Smooth muscle cell of trachea (primary cell): ENCODE results near the gene TRMT44. TPM values are rescaled to one million over a fixed set of nuclear protein-coding genes. Genes with fewer than 3 reads are reported as not detected.

Experiments
- total RNA-seq: library from RNA; depleted of rRNA; stranded (reverse); fragments of >200 nt; gene quantifications from 2 replicates; pipeline ENCODE4 v1.2.1, GENCODE V29; 2014

The TRMT44 gene
- 17.5 and 19.4 TPM in 2 replicates for total RNA-seq

DNA sequence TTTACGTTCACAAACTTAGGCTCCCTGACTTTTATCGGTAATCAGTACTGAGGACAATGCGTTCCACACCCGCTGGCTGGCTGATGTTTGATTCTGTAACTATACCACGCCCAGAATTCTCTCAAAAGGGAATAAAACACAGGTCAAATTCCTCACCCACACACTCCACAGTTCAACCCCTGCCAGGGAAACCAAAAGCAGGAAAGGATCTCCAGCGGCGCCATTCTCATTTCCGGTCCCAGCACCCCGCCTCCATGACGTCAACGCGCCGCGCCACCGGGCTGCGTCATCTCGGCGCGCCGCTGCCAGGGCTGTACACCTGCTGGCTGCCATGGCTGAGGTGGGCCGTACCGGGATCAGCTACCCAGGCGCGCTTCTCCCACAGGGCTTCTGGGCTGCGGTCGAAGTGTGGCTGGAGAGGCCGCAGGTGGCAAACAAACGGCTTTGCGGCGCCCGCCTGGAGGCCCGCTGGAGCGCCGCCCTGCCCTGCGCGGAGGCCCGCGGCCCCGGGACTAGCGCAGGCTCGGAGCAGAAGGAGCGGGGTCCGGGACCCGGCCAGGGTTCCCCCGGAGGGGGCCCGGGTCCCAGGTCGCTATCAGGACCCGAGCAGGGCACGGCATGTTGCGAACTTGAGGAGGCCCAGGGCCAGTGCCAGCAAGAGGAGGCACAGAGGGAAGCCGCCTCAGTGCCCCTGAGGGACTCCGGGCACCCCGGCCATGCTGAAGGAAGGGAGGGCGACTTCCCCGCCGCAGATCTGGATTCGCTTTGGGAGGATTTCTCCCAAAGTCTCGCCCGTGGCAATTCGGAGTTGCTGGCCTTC lies at the start of gene TRMT44, which contains the start of gene ACOX3:
TSS of gene TRMT44 (plus strand) at position 286 of the 820 bp plus-strand sequence. CDS start at position 332, 46 bp downstream.
TSS of gene ACOX3 (minus strand) at position 232 of the 820 bp plus-strand sequence. CDS start 24,202 bp downstream, outside the sequence.

Other genes with a start within 250 kb of the TRMT44 start
- 0.33 and 1.0 TPM in 2 replicates for gene SH3TC1, start 241.5 kb upstream of the TRMT44 start, total RNA-seq
- 7.7 and 22.8 TPM in 2 replicates for gene HTRA3, start 171.0 kb upstream of the TRMT44 start, total RNA-seq
- gene ACOX3, start 54 bp upstream of the TRMT44 start, total RNA-seq: 30.8 and 43.3 TPM in 2 replicates
- 0.33 TPM in 1 of 2 replicates, not detected in the other for gene GPR78, start 139.6 kb downstream of the TRMT44 start, total RNA-seq
- 0.58 and 5.5 TPM in 2 replicates for gene CPZ, start 152.0 kb downstream of the TRMT44 start, total RNA-seq